Body of pancreas (tissue), 4 donors: ENCODE data around the gene CTXN1.

Source experiments
- POLR2A ChIP-seq, 3 donors: fragments of 450-650 bp; IDR thresholded peaks; one replicate each; pipeline ENCODE4 v1.6.1; 2016; ENCODE audit warnings: antibody characterized with exemption in 3 of 3, mild to moderate bottlenecking in 2 of 3
- TF ChIP-seq, protein P1 (sequence below), 7 experiments: fragments of 450-650 bp in 4 of 7; fragments of 200-600 bp in 3 of 7; sonication (generic) in 3 of 7; IDR thresholded peaks; one replicate each; pipeline ENCODE4 v1.5.1; 2016 to 2019; ENCODE audit warnings: antibody characterized with exemption in 7 of 7

DNA sequence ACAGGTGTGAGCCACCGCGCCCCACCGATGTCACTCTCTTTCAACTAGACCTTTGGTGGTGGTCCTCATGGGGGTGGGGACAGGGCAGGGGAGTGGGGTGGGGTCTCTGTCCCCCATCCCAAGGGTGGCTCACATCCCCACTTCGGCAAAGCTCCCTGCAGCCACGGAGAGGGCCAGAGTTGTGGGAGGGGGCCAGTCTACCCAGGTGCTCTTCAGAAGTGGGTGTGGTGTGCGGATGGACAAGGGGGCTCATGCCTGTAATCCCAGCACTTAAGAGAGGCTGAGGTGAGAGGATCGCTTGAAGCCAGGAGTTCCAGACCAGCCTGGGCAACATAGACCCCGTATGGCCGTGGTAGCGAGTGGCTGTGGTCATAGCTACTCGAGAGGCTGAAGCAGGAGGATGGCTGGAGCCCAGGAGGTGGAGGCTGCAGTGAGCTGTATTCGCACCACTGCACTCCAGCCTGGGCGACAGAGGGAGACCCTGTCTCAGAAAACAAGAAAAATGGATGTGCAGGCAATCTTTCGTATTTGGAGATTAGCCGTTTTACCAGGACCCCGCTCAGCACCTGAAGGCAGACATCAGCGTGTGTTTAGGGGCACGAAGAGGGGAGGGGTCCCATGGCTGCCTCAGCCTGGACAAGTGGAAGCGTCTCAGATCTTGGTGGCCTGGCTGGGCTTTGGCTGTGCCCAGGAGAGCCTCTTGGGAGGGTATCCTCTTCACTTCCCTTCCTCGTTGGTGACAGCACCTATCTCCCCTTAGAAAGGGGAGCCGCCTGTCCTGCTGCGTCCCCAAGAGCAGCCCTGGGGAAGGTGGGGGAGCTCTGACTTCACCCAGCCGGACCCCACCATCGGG, 10.5 kb downstream of the CTXN1 start:
- TF ChIP-seq, protein P1, sequence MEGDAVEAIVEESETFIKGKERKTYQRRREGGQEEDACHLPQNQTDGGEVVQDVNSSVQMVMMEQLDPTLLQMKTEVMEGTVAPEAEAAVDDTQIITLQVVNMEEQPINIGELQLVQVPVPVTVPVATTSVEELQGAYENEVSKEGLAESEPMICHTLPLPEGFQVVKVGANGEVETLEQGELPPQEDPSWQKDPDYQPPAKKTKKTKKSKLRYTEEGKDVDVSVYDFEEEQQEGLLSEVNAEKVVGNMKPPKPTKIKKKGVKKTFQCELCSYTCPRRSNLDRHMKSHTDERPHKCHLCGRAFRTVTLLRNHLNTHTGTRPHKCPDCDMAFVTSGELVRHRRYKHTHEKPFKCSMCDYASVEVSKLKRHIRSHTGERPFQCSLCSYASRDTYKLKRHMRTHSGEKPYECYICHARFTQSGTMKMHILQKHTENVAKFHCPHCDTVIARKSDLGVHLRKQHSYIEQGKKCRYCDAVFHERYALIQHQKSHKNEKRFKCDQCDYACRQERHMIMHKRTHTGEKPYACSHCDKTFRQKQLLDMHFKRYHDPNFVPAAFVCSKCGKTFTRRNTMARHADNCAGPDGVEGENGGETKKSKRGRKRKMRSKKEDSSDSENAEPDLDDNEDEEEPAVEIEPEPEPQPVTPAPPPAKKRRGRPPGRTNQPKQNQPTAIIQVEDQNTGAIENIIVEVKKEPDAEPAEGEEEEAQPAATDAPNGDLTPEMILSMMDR (IDR thresholded peaks at IDR 0.05): no peak
- no peak for TF ChIP-seq POLR2A (IDR thresholded peaks at IDR 0.05)
